SK-N-SH treated with all-trans-retinoic acid at 6 μM for 48 hours (cell line): Measurements from ENCODE around the gene ME3.

Source experiments
- ATAC-seq: fragments of 200-7000 bp; cut with Tn5 transposase; 3 replicates; pipeline ENCODE4 v1.9.1; 2020; ENCODE audit warnings: mild to moderate bottlenecking, moderate library complexity
- BACH2 ChIP-seq: fragments of 250-450 bp; sonication (Bioruptor Pico); IDR thresholded peaks from 2 replicates; pipeline ENCODE4 v1.9.0; 2021; ENCODE audit warnings: mild to moderate bottlenecking, borderline replicate concordance
- CSDC2 ChIP-seq: fragments of 250-450 bp; sonication (Bioruptor Pico); IDR thresholded peaks from 2 replicates; pipeline ENCODE4 v1.5.0; 2020; ENCODE audit warnings: mild to moderate bottlenecking, moderate library complexity
- CSRNP3 ChIP-seq: fragments of 250-450 bp; sonication (Bioruptor Pico); IDR thresholded peaks from 2 replicates; pipeline ENCODE4 v1.5.1; 2021; ENCODE audit warnings: mild to moderate bottlenecking, moderate library complexity
- ESRRG ChIP-seq: fragments of 250-450 bp; sonication (Bioruptor Pico); IDR thresholded peaks from 2 replicates; pipeline ENCODE4 v1.6.1; 2021; ENCODE audit warnings: mild to moderate bottlenecking
- GLIS3 ChIP-seq: fragments of 250-450 bp; sonication (Bioruptor Pico); IDR thresholded peaks from 2 replicates; pipeline ENCODE4 v1.5.0; 2020; ENCODE audit warnings: mild to moderate bottlenecking, moderate library complexity
- ISL1 ChIP-seq: fragments of 250-450 bp; sonication (Bioruptor Pico); IDR thresholded peaks from 2 replicates; pipeline ENCODE4 v2.1.2; 2022; ENCODE audit warnings: mild to moderate bottlenecking, moderate library complexity
- OSR1 ChIP-seq: fragments of 250-450 bp; sonication (Bioruptor Pico); IDR thresholded peaks from 2 replicates; pipeline ENCODE4 v1.8.0; 2022; ENCODE audit warnings: moderate library complexity, mild to moderate bottlenecking, inconsistent platforms
- PPARA ChIP-seq: fragments of 250-450 bp; sonication (Bioruptor Pico); IDR thresholded peaks from 2 replicates; pipeline ENCODE4 v1.5.0; 2020; ENCODE audit warnings: mild to moderate bottlenecking, borderline replicate concordance
- RARB ChIP-seq: fragments of 250-450 bp; sonication (Bioruptor Pico); IDR thresholded peaks from 2 replicates; pipeline ENCODE4 v1.8.0; 2021; ENCODE audit warnings: mild to moderate bottlenecking, moderate library complexity
- SNAI2 ChIP-seq: fragments of 250-450 bp; sonication (Bioruptor Pico); IDR thresholded peaks from 2 replicates; pipeline ENCODE4 v1.5.0; 2020; ENCODE audit warnings: mild to moderate bottlenecking, moderate library complexity
- TCF4 ChIP-seq: fragments of 250-450 bp; sonication (Bioruptor Pico); IDR thresholded peaks from 2 replicates; pipeline ENCODE4 v1.8.0; 2021; ENCODE audit warnings: mild to moderate bottlenecking, moderate library complexity, borderline replicate concordance
- TOX ChIP-seq: fragments of 250-450 bp; sonication (Bioruptor Pico); IDR thresholded peaks from 2 replicates; pipeline ENCODE4 v1.8.0; 2021; ENCODE audit warnings: mild to moderate bottlenecking, moderate library complexity, borderline replicate concordance
- ZC3H10 ChIP-seq: fragments of 250-450 bp; sonication (Bioruptor Pico); IDR thresholded peaks from 2 replicates; pipeline ENCODE4 v1.5.1; 2021; ENCODE audit warnings: mild to moderate bottlenecking, moderate library complexity
- ZFP3 ChIP-seq: fragments of 250-450 bp; sonication (Bioruptor Pico); IDR thresholded peaks from 2 replicates; pipeline ENCODE4 v1.5.0; 2020; ENCODE audit warnings: mild to moderate bottlenecking, moderate library complexity
- ZFP30 ChIP-seq: fragments of 450-650 bp; formaldehyde crosslinking; IDR thresholded peaks from 2 replicates; pipeline ENCODE4 v1.5.0; 2022; ENCODE audit warnings: mild to moderate bottlenecking, moderate library complexity
- ZNF565 ChIP-seq: fragments of 450-650 bp; formaldehyde crosslinking; conservative IDR thresholded peaks from 2 replicates; pipeline ENCODE4 v1.5.0; 2020; ENCODE audit warnings: low read depth, mild to moderate bottlenecking, moderate library complexity
- ZNF70 ChIP-seq: fragments of 450-650 bp; formaldehyde crosslinking; IDR thresholded peaks from 2 replicates; pipeline ENCODE4 v1.5.0; 2020; ENCODE audit warnings: mild to moderate bottlenecking, moderate library complexity
- ZNF8 ChIP-seq: fragments of 450-650 bp; formaldehyde crosslinking; IDR thresholded peaks from 2 replicates; pipeline ENCODE4 v1.5.0; 2020; ENCODE audit warnings: mild to moderate bottlenecking, moderate library complexity
- TF ChIP-seq, protein P1 (sequence below): fragments of 250-450 bp; sonication (Bioruptor Pico); IDR thresholded peaks from 2 replicates; pipeline ENCODE4 v1.5.0; 2020; ENCODE audit warnings: mild to moderate bottlenecking, moderate library complexity
- TF ChIP-seq, protein P2 (sequence below): fragments of 250-450 bp; sonication (Bioruptor Pico); IDR thresholded peaks from 2 replicates; pipeline ENCODE4 v1.8.0; 2020; ENCODE audit warnings: mild to moderate bottlenecking, moderate library complexity, borderline replicate concordance
- TF ChIP-seq, protein P3 (sequence below): fragments of 250-450 bp; sonication (Bioruptor Pico); IDR thresholded peaks from 2 replicates; pipeline ENCODE4 v1.8.0; 2021; ENCODE audit warnings: low read depth, mild to moderate bottlenecking, moderate library complexity, borderline replicate concordance
- TF ChIP-seq, protein P4 (sequence below): fragments of 250-450 bp; sonication (Bioruptor Pico); IDR thresholded peaks from 2 replicates; pipeline ENCODE4 v1.5.1; 2020; ENCODE audit warnings: low read depth, mild to moderate bottlenecking, moderate library complexity

Gene ME3

GRCh38 chr11:86675017-86675416, 2.6 kb upstream of the ME3 start:
- TF ChIP-seq, protein P1, sequence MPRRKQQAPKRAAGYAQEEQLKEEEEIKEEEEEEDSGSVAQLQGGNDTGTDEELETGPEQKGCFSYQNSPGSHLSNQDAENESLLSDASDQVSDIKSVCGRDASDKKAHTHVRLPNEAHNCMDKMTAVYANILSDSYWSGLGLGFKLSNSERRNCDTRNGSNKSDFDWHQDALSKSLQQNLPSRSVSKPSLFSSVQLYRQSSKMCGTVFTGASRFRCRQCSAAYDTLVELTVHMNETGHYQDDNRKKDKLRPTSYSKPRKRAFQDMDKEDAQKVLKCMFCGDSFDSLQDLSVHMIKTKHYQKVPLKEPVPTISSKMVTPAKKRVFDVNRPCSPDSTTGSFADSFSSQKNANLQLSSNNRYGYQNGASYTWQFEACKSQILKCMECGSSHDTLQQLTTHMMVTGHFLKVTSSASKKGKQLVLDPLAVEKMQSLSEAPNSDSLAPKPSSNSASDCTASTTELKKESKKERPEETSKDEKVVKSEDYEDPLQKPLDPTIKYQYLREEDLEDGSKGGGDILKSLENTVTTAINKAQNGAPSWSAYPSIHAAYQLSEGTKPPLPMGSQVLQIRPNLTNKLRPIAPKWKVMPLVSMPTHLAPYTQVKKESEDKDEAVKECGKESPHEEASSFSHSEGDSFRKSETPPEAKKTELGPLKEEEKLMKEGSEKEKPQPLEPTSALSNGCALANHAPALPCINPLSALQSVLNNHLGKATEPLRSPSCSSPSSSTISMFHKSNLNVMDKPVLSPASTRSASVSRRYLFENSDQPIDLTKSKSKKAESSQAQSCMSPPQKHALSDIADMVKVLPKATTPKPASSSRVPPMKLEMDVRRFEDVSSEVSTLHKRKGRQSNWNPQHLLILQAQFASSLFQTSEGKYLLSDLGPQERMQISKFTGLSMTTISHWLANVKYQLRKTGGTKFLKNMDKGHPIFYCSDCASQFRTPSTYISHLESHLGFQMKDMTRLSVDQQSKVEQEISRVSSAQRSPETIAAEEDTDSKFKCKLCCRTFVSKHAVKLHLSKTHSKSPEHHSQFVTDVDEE (CRISPR knock-in tag) = no peak
- TF ChIP-seq CSRNP3 (CRISPR knock-in tag) (no peak), PPARA (CRISPR knock-in tag) (no peak), ISL1 (no peak), TCF4 (CRISPR knock-in tag) (no peak), ZFP3 (CRISPR knock-in tag) (no peak), RARB (CRISPR knock-in tag) (no peak), GLIS3 (CRISPR knock-in tag) (no peak), OSR1 (CRISPR knock-in tag) (no peak), SNAI2 (CRISPR knock-in tag) (no peak), ZNF70 (CRISPR knock-in tag) (no peak), BACH2 (no peak), ZC3H10 (CRISPR knock-in tag) (no peak), TOX (CRISPR knock-in tag) (no peak), ESRRG (CRISPR knock-in tag) (no peak), ZNF8 (CRISPR knock-in tag) (no peak)
- TF ChIP-seq, protein P2, sequence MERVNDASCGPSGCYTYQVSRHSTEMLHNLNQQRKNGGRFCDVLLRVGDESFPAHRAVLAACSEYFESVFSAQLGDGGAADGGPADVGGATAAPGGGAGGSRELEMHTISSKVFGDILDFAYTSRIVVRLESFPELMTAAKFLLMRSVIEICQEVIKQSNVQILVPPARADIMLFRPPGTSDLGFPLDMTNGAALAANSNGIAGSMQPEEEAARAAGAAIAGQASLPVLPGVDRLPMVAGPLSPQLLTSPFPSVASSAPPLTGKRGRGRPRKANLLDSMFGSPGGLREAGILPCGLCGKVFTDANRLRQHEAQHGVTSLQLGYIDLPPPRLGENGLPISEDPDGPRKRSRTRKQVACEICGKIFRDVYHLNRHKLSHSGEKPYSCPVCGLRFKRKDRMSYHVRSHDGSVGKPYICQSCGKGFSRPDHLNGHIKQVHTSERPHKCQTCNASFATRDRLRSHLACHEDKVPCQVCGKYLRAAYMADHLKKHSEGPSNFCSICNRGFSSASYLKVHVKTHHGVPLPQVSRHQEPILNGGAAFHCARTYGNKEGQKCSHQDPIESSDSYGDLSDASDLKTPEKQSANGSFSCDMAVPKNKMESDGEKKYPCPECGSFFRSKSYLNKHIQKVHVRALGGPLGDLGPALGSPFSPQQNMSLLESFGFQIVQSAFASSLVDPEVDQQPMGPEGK = no peak
- TF ChIP-seq, protein P3, sequence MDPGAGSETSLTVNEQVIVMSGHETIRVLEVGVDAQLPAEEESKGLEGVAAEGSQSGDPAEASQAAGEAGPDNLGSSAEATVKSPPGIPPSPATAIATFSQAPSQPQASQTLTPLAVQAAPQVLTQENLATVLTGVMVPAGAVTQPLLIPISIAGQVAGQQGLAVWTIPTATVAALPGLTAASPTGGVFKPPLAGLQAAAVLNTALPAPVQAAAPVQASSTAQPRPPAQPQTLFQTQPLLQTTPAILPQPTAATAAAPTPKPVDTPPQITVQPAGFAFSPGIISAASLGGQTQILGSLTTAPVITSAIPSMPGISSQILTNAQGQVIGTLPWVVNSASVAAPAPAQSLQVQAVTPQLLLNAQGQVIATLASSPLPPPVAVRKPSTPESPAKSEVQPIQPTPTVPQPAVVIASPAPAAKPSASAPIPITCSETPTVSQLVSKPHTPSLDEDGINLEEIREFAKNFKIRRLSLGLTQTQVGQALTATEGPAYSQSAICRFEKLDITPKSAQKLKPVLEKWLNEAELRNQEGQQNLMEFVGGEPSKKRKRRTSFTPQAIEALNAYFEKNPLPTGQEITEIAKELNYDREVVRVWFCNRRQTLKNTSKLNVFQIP = no peak
- TF ChIP-seq, protein P4, sequence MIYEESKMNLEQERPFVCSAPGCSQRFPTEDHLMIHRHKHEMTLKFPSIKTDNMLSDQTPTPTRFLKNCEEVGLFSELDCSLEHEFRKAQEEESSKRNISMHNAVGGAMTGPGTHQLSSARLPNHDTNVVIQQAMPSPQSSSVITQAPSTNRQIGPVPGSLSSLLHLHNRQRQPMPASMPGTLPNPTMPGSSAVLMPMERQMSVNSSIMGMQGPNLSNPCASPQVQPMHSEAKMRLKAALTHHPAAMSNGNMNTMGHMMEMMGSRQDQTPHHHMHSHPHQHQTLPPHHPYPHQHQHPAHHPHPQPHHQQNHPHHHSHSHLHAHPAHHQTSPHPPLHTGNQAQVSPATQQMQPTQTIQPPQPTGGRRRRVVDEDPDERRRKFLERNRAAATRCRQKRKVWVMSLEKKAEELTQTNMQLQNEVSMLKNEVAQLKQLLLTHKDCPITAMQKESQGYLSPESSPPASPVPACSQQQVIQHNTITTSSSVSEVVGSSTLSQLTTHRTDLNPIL (CRISPR knock-in tag) = no peak
- ATAC-seq = no peak

GRCh38 chr11:86673872-86674750, 1.7 kb upstream of the ME3 start:
- ATAC-seq = no peak
- TF ChIP-seq BACH2 = no peak
- no peak for TF ChIP-seq PPARA (CRISPR knock-in tag)
- TF ChIP-seq ZNF565 (CRISPR knock-in tag) = no peak
- TF ChIP-seq GLIS3 (CRISPR knock-in tag) = no peak
- TF ChIP-seq, protein P1 (CRISPR knock-in tag) = no peak
- no peak for TF ChIP-seq ZNF70 (CRISPR knock-in tag)
- no peak for TF ChIP-seq ZFP30 (CRISPR knock-in tag)
- no peak for TF ChIP-seq SNAI2 (CRISPR knock-in tag)
- TF ChIP-seq TCF4 (CRISPR knock-in tag) = no peak
- no peak for TF ChIP-seq CSDC2
- TF ChIP-seq, protein P3 = no peak
- TF ChIP-seq, protein P4 (CRISPR knock-in tag) = no peak
- no peak for TF ChIP-seq ISL1
- TF ChIP-seq ESRRG (CRISPR knock-in tag) = no peak
- no peak for TF ChIP-seq ZNF8 (CRISPR knock-in tag)
